HCT116 (cell line): ENCODE data around the gene ISYNA1. TPM values are rescaled to one million over a fixed set of nuclear protein-coding genes. Genes with fewer than 3 reads are reported as not detected.

Source experiments
- ATAC-seq: fragments of 200-7000 bp; cut with Tn5 transposase; 2 replicates; pipeline ENCODE4 v1.9.1; 2020; ENCODE audit warnings: mild to moderate bottlenecking, moderate library complexity
- BruUV-seq: library from RNA; stranded (reverse); fragments of 400-500 nt; replicated peaks from 2 replicates; lab custom pipeline; 2021; lab: Mats Ljungman, UMichigan
- CTCF ChIA-PET: fragments of 300-600 bp; sonication (Branson Sonifier 250); formaldehyde crosslinking; loops from one replicate; lab custom pipeline; 2021; ENCODE audit warnings: antibody characterized with exemption; lab: Charles Lee
- POLR2A ChIA-PET: fragments of 300-600, 350-600 bp; sonication (Branson Sonifier 250); formaldehyde crosslinking; loops from one replicate; lab custom pipeline; 2021; ENCODE audit warnings: antibody characterized with exemption; lab: Charles Lee
- RAD21 ChIA-PET, 2 experiments: fragments of 300-600 bp; sonication (Branson Sonifier 250); formaldehyde crosslinking; loops; one replicate each; lab custom pipeline; 2023; ENCODE audit warnings: low total read pairs in 2 of 2; ENCODE audit not compliant: uncharacterized antibody in 2 of 2, unreplicated experiment in 2 of 2, low non-redundant PET in 1 of 2; lab: Charles Lee
- DNase-seq: peaks from one replicate; pipeline ENCODE4 v3.0.0-alpha.2; 2010; ENCODE audit warnings: low read depth, low spot score
- H2AFZ ChIP-seq: fragments of 200-600 bp; shearing (Covaris generic), sonication (generic); 2 replicates; pipeline ENCODE4 v1.6.1; 2017; ENCODE audit warnings: low read depth, mixed run types, mixed read lengths, antibody characterized with exemption, low read length; ENCODE audit not compliant: poor library complexity, severe bottlenecking
- H3K27ac ChIP-seq: 2 replicates; pipeline ENCODE4 v1.5.1; 2012; ENCODE audit warnings: low read depth, low read length
- H3K27me3 ChIP-seq: fragments of 200-600 bp; sonication (generic); 2 replicates; pipeline ENCODE4 v1.6.1; 2016; ENCODE audit warnings: mixed run types, low read length, mixed read lengths; ENCODE audit not compliant: insufficient read depth
- H3K36me3 ChIP-seq, 2 experiments: fragments of 200-500 bp in 1 of 2; fragments of 200-600 bp in 1 of 2; sonication (Bioruptor generic) in 1 of 2; sonication (generic) in 1 of 2; 2 replicates each; pipeline versions ENCODE4 v1.5.1 to v1.6.1; 2014 to 2016; ENCODE audit warnings: low read length in 2 of 2, inconsistent platforms in 1 of 2, mixed read lengths in 1 of 2, mixed run types in 1 of 2; ENCODE audit not compliant: insufficient read depth in 2 of 2, control insufficient read depth in 1 of 2
- H3K4me1 ChIP-seq, 2 experiments: fragments of 200-600 bp in 1 of 2; sonication (generic) in 1 of 2; 2 replicates each; pipeline versions ENCODE4 v1.5.1 to v1.6.1; 2012 to 2017; ENCODE audit warnings: low read length in 2 of 2, inconsistent platforms in 1 of 2, mild to moderate bottlenecking in 1 of 2, mixed read lengths in 1 of 2, mixed run types in 1 of 2, moderate library complexity in 1 of 2; ENCODE audit not compliant: insufficient read depth in 2 of 2, control insufficient read depth in 1 of 2
- H3K4me2 ChIP-seq: fragments of 200-600 bp; sonication (generic); 2 replicates; pipeline ENCODE4 v1.6.1; 2017; ENCODE audit warnings: mixed run types, low read length, mixed read lengths
- H3K4me3 ChIP-seq, 2 experiments: fragments of 200-600 bp in 1 of 2; sonication (generic) in 1 of 2; replicated peaks in 1 of 2; 2 replicates each; pipeline ENCODE4 v1.5.1; 2011 to 2016; ENCODE audit warnings: low read length in 2 of 2, control low read depth in 1 of 2, low read depth in 1 of 2, mild to moderate bottlenecking in 1 of 2, mixed read lengths in 1 of 2, mixed run types in 1 of 2
- H3K79me2 ChIP-seq: fragments of 200-600 bp; sonication (generic); 2 replicates; pipeline ENCODE4 v1.6.1; 2017; ENCODE audit warnings: mild to moderate bottlenecking, mixed run types, low read length, moderate library complexity, mixed read lengths; ENCODE audit not compliant: insufficient read depth
- H3K9ac ChIP-seq: fragments of 200-600 bp; sonication (generic); 2 replicates; pipeline ENCODE4 v1.6.1; 2016; ENCODE audit warnings: low read length, mixed read lengths
- H3K9me2 ChIP-seq: fragments of 200-600 bp; sonication (generic), shearing (Covaris generic); 2 replicates; pipeline ENCODE4 v1.6.1; 2017; ENCODE audit warnings: mixed run types, mild to moderate bottlenecking, moderate library complexity; ENCODE audit not compliant: insufficient read depth
- H3K9me3 ChIP-seq, 2 experiments: fragments of 200-500 bp in 1 of 2; fragments of 200-600 bp in 1 of 2; sonication (Bioruptor generic) in 1 of 2; sonication (generic) in 1 of 2; 2 replicates each; pipeline ENCODE4 v1.6.1; 2014 to 2017; ENCODE audit warnings: low read length in 2 of 2, mixed read lengths in 2 of 2, inconsistent platforms in 1 of 2, low read depth in 1 of 2, mild to moderate bottlenecking in 1 of 2, mixed run types in 1 of 2, moderate library complexity in 1 of 2; ENCODE audit not compliant: control insufficient read depth in 1 of 2, insufficient read depth in 1 of 2
- H4K20me1 ChIP-seq: fragments of 200-600 bp; sonication (generic), shearing (Covaris generic); 2 replicates; pipeline ENCODE4 v1.6.1; 2017; ENCODE audit warnings: mixed run types, mild to moderate bottlenecking, moderate library complexity; ENCODE audit not compliant: insufficient read depth
- CBX3 ChIP-seq: IDR thresholded peaks from 2 replicates; pipeline ENCODE4 v1.6.1; 2012; ENCODE audit warnings: low read depth
- CEBPB ChIP-seq: IDR thresholded peaks from 2 replicates; pipeline ENCODE4 v1.6.1; 2012; ENCODE audit warnings: low read depth
- ELF1 ChIP-seq: IDR thresholded peaks from 2 replicates; pipeline ENCODE4 v1.6.1; 2012; ENCODE audit warnings: low read depth, borderline replicate concordance
- EZH2 ChIP-seq: fragments of 200-600 bp; sonication (generic); IDR thresholded peaks from 2 replicates; pipeline ENCODE4 v1.6.1; 2017; ENCODE audit warnings: antibody characterized with exemption, mixed run types
- EZH2phosphoT487 ChIP-seq: fragments of 200-600 bp; IDR thresholded peaks from 2 replicates; pipeline ENCODE4 v1.6.1; 2018; ENCODE audit warnings: antibody characterized with exemption, borderline replicate concordance
- MAX ChIP-seq: IDR thresholded peaks from 2 replicates; pipeline ENCODE4 v1.6.1; 2012
- POLR2A ChIP-seq: IDR thresholded peaks from 2 replicates; pipeline ENCODE4 v1.7.0; 2011; ENCODE audit warnings: borderline replicate concordance; ENCODE audit not compliant: insufficient read depth, insufficient read length; ENCODE audit errors: extremely low read depth
- POLR2AphosphoS5 ChIP-seq: IDR thresholded peaks from 2 replicates; pipeline ENCODE4 v1.6.1; 2011; ENCODE audit warnings: mild to moderate bottlenecking, low read depth, low read length, moderate library complexity
- REST ChIP-seq: IDR thresholded peaks from 2 replicates; pipeline ENCODE4 v1.6.1; 2012; ENCODE audit warnings: low read depth
- SP1 ChIP-seq: IDR thresholded peaks from 2 replicates; pipeline ENCODE4 v1.6.1; 2012; ENCODE audit warnings: low read depth
- TCF7L2 ChIP-seq: IDR thresholded peaks from 2 replicates; pipeline ENCODE4 v1.7.0; 2011; ENCODE audit warnings: borderline replicate concordance, inconsistent platforms; ENCODE audit not compliant: insufficient read depth, insufficient read length; ENCODE audit errors: extremely low read depth
- intact Hi-C: fragments of 100-400 bp; cut with micrococcal nuclease; formaldehyde crosslinking; loops from 2 replicates; pipeline ENCODE4 v1.10.0; 2022
- total RNA-seq: library from RNA; stranded (reverse); gene quantifications from one replicate; pipeline ENCODE4 v1.2.1, GENCODE V29; 2021; ENCODE audit not compliant: unreplicated experiment

Gene ISYNA1
- total RNA-seq, 1 experiment from 2014 or later = 365 TPM

- ATAC-seq = no peak
These were observed 9.7 kb downstream of the ISYNA1 start for GRCh38 chr19:18428173-18428786.

More at GRCh38 chr19:18428173-18428786, 9.7 kb downstream of the ISYNA1 start:
- Histone ChIP-seq H3K27me3 (no peaks in the 10 kb centered on the region), H3K4me3 (no peak overlapping the region), H3K9ac (no peak overlapping the region), H3K36me3 (peaks cover 0 to 5% of the 10 kb centered on the region in 2 experiments; a peak in 2 of 4 replicates), H2AFZ (no peak overlapping the region), H4K20me1 (no peaks in the 10 kb centered on the region), H3K4me2 (no peak overlapping the region), H3K79me2 (peaks cover 39% of the 10 kb centered on the region), H3K9me2 (no peaks in the 10 kb centered on the region), H3K9me3 (no peaks in the 10 kb centered on the region), H3K27ac (no peak overlapping the region), H3K4me1 (peaks cover 10 to 32% of the 10 kb centered on the region in 2 experiments; a peak in 3 of 4 replicates)
- RAD21 ChIA-PET = no interaction called here
- POLR2A ChIA-PET = no interaction called here
- intact Hi-C loops = no loop called here
- DNase-seq = no peak
- CTCF ChIA-PET = no interaction called here
- no TSS peak for BruUV-seq
- TF ChIP-seq EZH2phosphoT487 (no peak), EZH2 (no peak), ELF1 (no peak), POLR2A (no peak), SP1 (no peak), REST (no peak), MAX (no peak), CEBPB (no peak), CBX3 (no peak), TCF7L2 (no peak), POLR2AphosphoS5 (no peak)
